CD14-positive monocyte (primary cell): Measurements from ENCODE around the gene CTSD. TPM values are rescaled to one million over a fixed set of nuclear protein-coding genes. Genes with fewer than 3 reads are reported as not detected.

Experiments used
- DNase-seq, 3 donors: peaks; one replicate each; pipeline ENCODE4 v3.0.0-alpha.2; 2011 to 2022
- H2AFZ ChIP-seq: 2 replicates; pipeline ENCODE4 v1.6.0; 2012; ENCODE audit warnings: mild to moderate bottlenecking, low read depth, low read length, inconsistent platforms; ENCODE audit not compliant: insufficient read depth, poor library complexity, severe bottlenecking
- H3K27ac ChIP-seq, 2 donors: 1 replicate in 1 of 2; 2 replicates in 1 of 2; pipeline ENCODE4 v1.5.1; 2012 to 2013; ENCODE audit warnings: low read length in 2 of 2, control low read depth in 1 of 2, inconsistent platforms in 1 of 2, low read depth in 1 of 2, mild to moderate bottlenecking in 1 of 2
- H3K27me3 ChIP-seq, 2 donors: one replicate each; pipeline versions ENCODE4 v1.6.0 to v1.6.1; 2011 to 2013; ENCODE audit warnings: low read length in 2 of 2; ENCODE audit not compliant: control insufficient read depth in 2 of 2, insufficient read depth in 2 of 2
- H3K36me3 ChIP-seq, 2 donors: replicated peaks in 1 of 2; 1 replicate in 1 of 2; 2 replicates in 1 of 2; pipeline versions ENCODE4 v1.5.1 to v1.6.1; 2012 to 2013; ENCODE audit warnings: low read length in 2 of 2, control low read depth in 1 of 2, inconsistent platforms in 1 of 2, mild to moderate bottlenecking in 1 of 2; ENCODE audit not compliant: insufficient read depth in 2 of 2, control insufficient read depth in 1 of 2
- H3K4me1 ChIP-seq, 2 donors: 1 replicate in 1 of 2; 2 replicates in 1 of 2; pipeline versions ENCODE4 v1.5.1 to v1.6.1; 2012 to 2013; ENCODE audit warnings: low read length in 2 of 2, control low read depth in 1 of 2, inconsistent platforms in 1 of 2, mild to moderate bottlenecking in 1 of 2, moderate library complexity in 1 of 2; ENCODE audit not compliant: insufficient read depth in 2 of 2, control insufficient read depth in 1 of 2
- H3K4me2 ChIP-seq: replicated peaks from 2 replicates; pipeline ENCODE3; 2012; ENCODE audit warnings: low read length, moderate library complexity, mild to moderate bottlenecking; ENCODE audit not compliant: poor library complexity, severe bottlenecking; ENCODE audit errors: extremely low read depth
- H3K4me3 ChIP-seq, 3 experiments: fragments of 200-600 bp in 1 of 3; sonication (generic) in 1 of 3; replicated peaks in 1 of 3; 1 replicate in 2 of 3; 2 replicates in 1 of 3; pipeline ENCODE4 v1.5.1; 2011 to 2013; ENCODE audit warnings: low read length in 3 of 3, mild to moderate bottlenecking in 3 of 3, control low read depth in 2 of 3, low read depth in 2 of 3, inconsistent platforms in 1 of 3, moderate library complexity in 1 of 3
- H3K79me2 ChIP-seq: 2 replicates; pipeline ENCODE4 v1.6.0; 2012; ENCODE audit warnings: mild to moderate bottlenecking, control low read depth, inconsistent platforms, low read length, moderate library complexity; ENCODE audit not compliant: insufficient read depth
- H3K9ac ChIP-seq: 2 replicates; pipeline ENCODE4 v1.6.0; 2017; ENCODE audit warnings: low read length, mild to moderate bottlenecking; ENCODE audit not compliant: insufficient read depth, poor library complexity, severe bottlenecking
- H3K9me3 ChIP-seq, 2 donors: replicated peaks in 1 of 2; 1 replicate in 1 of 2; 2 replicates in 1 of 2; pipeline versions ENCODE4 v1.5.1 to v1.6.1; 2012 to 2013; ENCODE audit warnings: low read length in 2 of 2, control low read depth in 1 of 2; ENCODE audit not compliant: control insufficient read depth in 1 of 2, insufficient read depth in 1 of 2
- H4K20me1 ChIP-seq: 2 replicates; pipeline ENCODE4 v1.6.0; 2012; ENCODE audit warnings: mild to moderate bottlenecking, low read length, control low read depth, moderate library complexity; ENCODE audit not compliant: insufficient read depth
- H3K27ac Mint-ChIP-seq, 7 donors: one replicate each; pipeline ENCODE4 v1.8.0; 2020; ENCODE audit warnings: mild to moderate bottlenecking in 7 of 7, mixed read lengths in 7 of 7, moderate library complexity in 6 of 7, inconsistent platforms in 2 of 7
- H3K27me3 Mint-ChIP-seq, 3 donors: one replicate each; pipeline ENCODE4 v1.8.0; 2021 to 2022; ENCODE audit warnings: low read depth in 3 of 3, mild to moderate bottlenecking in 3 of 3, mixed read lengths in 3 of 3, moderate library complexity in 3 of 3, inconsistent platforms in 1 of 3
- H3K36me3 Mint-ChIP-seq, 2 donors: one replicate each; pipeline ENCODE4 v1.8.0; 2020; ENCODE audit warnings: mixed read lengths in 2 of 2, inconsistent platforms in 1 of 2, mild to moderate bottlenecking in 1 of 2
- H3K4me1 Mint-ChIP-seq: one replicate; pipeline ENCODE4 v1.8.0; 2020; ENCODE audit warnings: mild to moderate bottlenecking, mixed read lengths
- H3K4me3 Mint-ChIP-seq, 2 donors: one replicate each; pipeline ENCODE4 v1.8.0; 2020; ENCODE audit warnings: mild to moderate bottlenecking in 2 of 2, mixed read lengths in 2 of 2, moderate library complexity in 1 of 2
- H3K9me3 Mint-ChIP-seq, 7 donors: one replicate each; pipeline ENCODE4 v1.8.0; 2020 to 2022; ENCODE audit warnings: mixed read lengths in 7 of 7, mild to moderate bottlenecking in 6 of 7, moderate library complexity in 6 of 7, inconsistent platforms in 2 of 7
- CTCF ChIP-seq: fragments of 200-600 bp; IDR thresholded peaks from one replicate; pipeline ENCODE4 v1.8.0; 2022; ENCODE audit warnings: antibody characterized with exemption, mild to moderate bottlenecking
- WGBS: methylation state at CpG from one replicate; pipeline ENCODE4 v1.1.5; 2013; ENCODE audit warnings: missing lambda C conversion rate; ENCODE audit not compliant: insufficient coverage; 5-methylcytosine and 5-hydroxymethylcytosine counted together
- intact Hi-C, 2 donors: fragments of 100-400 bp; cut with micrococcal nuclease; formaldehyde crosslinking; loops; one replicate each; pipeline versions ENCODE4 v1.15.0 to v1.15.1; 2023
- polyA plus RNA-seq, 3 donors: library from polyadenylated mRNA; depleted of rRNA in 1 of 3; unstranded in 2 of 3; stranded (reverse) in 1 of 3; fragments of 300-500 nt in 2 of 3; fragments of >200 nt in 1 of 3; fragmentation: Illumina TruSeq in 2 of 3; gene quantifications; 1 replicate in 2 of 3; 2 replicates in 1 of 3; pipeline ENCODE4 v1.2.3, GENCODE V29; 2012 to 2021

Gene CTSD
- polyA plus RNA-seq, 3 donors: 835 to 1,372 (median 855) TPM

- peaks cover 0 to 12% (median 4%) of the 10 kb centered on the region in 7 donors for H3K9me3 Mint-ChIP-seq
- Histone ChIP-seq H3K79me2 (no peaks in the 10 kb centered on the region), H3K27ac (no peak overlapping the region), H2AFZ (no peak overlapping the region), H3K4me2 (no peak overlapping the region), H3K4me3 (no peak overlapping the region), H4K20me1 (no peaks in the 10 kb centered on the region), H3K9me3 (no peaks in the 10 kb centered on the region), H3K9ac (no peak overlapping the region), H3K27me3 (peaks cover 3 to 14% of the 10 kb centered on the region in 2 donors), H3K36me3 (no peaks in the 10 kb centered on the region), H3K4me1 (peaks cover 4 to 14% of the 10 kb centered on the region in 2 donors)
- peaks cover 0 to 4% of the 10 kb centered on the region in 2 donors for H3K36me3 Mint-ChIP-seq
- H3K4me3 Mint-ChIP-seq: peak overlapping the region in 1 of 2 donors; percentile 40
- DNase-seq: no peak
- H3K4me1 Mint-ChIP-seq: peaks cover 11% of the 10 kb centered on the region
- H3K27ac Mint-ChIP-seq: no peak overlapping the region
- intact Hi-C loops: loop anchor here in 1 of 2 donors (5.0 kb wide), 1 partner anchor 39 kb away; no protein-coding TSS in a partner anchor
- TF ChIP-seq CTCF: no peak
- WGBS: 95% methylated on average over 11 of the region's 12 CpGs
- peaks cover 26 to 66% (median 47%) of the 10 kb centered on the region in 3 donors for H3K27me3 Mint-ChIP-seq
Observed at GRCh38 chr11:1796413-1797011, 32.8 kb upstream of the CTSD start.

DNA sequence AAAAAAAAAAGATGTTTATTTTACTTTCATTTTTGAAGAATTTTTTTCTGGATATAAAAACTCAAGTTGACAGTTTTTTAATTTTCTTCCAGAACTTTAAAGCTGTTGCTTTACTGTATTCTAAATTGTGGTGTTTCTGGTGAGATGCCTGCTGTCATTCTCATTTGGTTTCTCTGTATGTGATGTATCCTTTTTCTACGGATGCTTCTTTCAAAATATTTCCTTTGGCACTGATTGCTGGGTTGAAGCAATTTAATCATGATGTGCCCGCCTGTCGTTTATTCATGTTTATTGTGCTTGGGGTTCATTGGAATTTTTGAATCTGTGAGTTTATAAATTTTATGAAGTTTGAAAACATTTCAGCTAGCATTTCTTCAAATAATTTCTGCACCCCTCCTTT lies 29.4 kb upstream of the CTSD start:
- Histone ChIP-seq H3K4me2 (peak overlapping the region; percentile 34), H3K79me2 (no peaks in the 10 kb centered on the region), H3K4me3 (no peak overlapping the region), H3K27me3 (peaks cover under 1 to 3% of the 10 kb centered on the region in 2 donors), H3K9ac (no peak overlapping the region), H3K9me3 (no peaks in the 10 kb centered on the region), H3K36me3 (no peaks in the 10 kb centered on the region), H3K4me1 (peaks cover 4 to 14% of the 10 kb centered on the region in 2 donors), H2AFZ (no peak overlapping the region), H3K27ac (no peak overlapping the region), H4K20me1 (no peaks in the 10 kb centered on the region)
- H3K27ac Mint-ChIP-seq: peak overlapping the region in 1 of 7 donors; percentile 13
- TF ChIP-seq CTCF: no peak
- H3K27me3 Mint-ChIP-seq: peaks cover 26 to 61% (median 30%) of the 10 kb centered on the region in 3 donors
- no CpG with 5 or more reads among the region's 3 CpGs for WGBS
- peaks cover 0 to 12% (median 4%) of the 10 kb centered on the region in 7 donors for H3K9me3 Mint-ChIP-seq
- no peak for DNase-seq
- peaks cover 0 to 4% of the 10 kb centered on the region in 2 donors for H3K36me3 Mint-ChIP-seq
- intact Hi-C loops: loop anchor here in 1 of 2 donors (5.0 kb wide), 2 partner anchors 34 to 36 kb away; no protein-coding TSS in a partner anchor
- peaks cover 11% of the 10 kb centered on the region for H3K4me1 Mint-ChIP-seq
- H3K4me3 Mint-ChIP-seq: peak overlapping the region in 1 of 2 donors; percentile 28
